ENCODE measurements around the gene CTNNA3.

DNA sequence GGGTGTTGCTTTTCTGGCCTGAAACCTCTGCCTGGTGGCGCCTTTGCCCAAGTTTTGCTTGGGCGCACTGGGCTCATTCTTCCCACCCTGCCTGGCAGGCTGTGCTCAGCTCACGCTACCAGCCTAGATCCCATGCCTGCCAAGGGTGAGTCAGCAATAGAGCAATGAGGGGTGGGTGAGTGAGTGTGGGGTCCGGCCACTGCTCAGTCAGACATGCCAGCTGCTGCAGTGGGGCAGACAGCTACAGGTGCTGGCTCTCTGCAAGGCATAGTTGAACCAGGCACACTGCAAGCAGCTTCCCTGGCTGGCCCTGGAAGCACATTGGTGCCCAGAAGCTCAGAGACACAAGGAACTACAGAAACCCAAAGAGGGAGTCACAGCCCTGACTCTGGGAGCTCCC is 1451.0 kb downstream of the CTNNA3 start:
- TF ChIP-seq, protein P1, sequence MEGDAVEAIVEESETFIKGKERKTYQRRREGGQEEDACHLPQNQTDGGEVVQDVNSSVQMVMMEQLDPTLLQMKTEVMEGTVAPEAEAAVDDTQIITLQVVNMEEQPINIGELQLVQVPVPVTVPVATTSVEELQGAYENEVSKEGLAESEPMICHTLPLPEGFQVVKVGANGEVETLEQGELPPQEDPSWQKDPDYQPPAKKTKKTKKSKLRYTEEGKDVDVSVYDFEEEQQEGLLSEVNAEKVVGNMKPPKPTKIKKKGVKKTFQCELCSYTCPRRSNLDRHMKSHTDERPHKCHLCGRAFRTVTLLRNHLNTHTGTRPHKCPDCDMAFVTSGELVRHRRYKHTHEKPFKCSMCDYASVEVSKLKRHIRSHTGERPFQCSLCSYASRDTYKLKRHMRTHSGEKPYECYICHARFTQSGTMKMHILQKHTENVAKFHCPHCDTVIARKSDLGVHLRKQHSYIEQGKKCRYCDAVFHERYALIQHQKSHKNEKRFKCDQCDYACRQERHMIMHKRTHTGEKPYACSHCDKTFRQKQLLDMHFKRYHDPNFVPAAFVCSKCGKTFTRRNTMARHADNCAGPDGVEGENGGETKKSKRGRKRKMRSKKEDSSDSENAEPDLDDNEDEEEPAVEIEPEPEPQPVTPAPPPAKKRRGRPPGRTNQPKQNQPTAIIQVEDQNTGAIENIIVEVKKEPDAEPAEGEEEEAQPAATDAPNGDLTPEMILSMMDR (tag by site-specific recombination; IDR thresholded peaks at IDR 0.05), result no peak
- TF ChIP-seq MYNN (tag by site-specific recombination; IDR thresholded peaks at IDR 0.05; ENCODE audit: borderline replicate concordance) (no peak), ZNF221 (tag by site-specific recombination; IDR thresholded peaks at IDR 0.05; ENCODE audit: borderline replicate concordance) (no peak), ZBTB48 (tag by site-specific recombination; IDR thresholded peaks at IDR 0.05) (no peak), BCL11A (tag by site-specific recombination; IDR thresholded peaks at IDR 0.05; ENCODE audit: low read depth) (no peak), ZNF394 (tag by site-specific recombination; IDR thresholded peaks at IDR 0.05; ENCODE audit: borderline replicate concordance) (no peak), ZNF660 (tag by site-specific recombination; IDR thresholded peaks at IDR 0.05) (no peak), ZNF610 (tag by site-specific recombination; IDR thresholded peaks at IDR 0.05; ENCODE audit: borderline replicate concordance) (no peak), KLF16 (tag by site-specific recombination; IDR thresholded peaks at IDR 0.05) (no peak), ZNF629 (tag by site-specific recombination; IDR thresholded peaks at IDR 0.05) (no peak), ZNF501 (tag by site-specific recombination; IDR thresholded peaks at IDR 0.05) (no peak)
